ENCODE results near the gene GABRB2. TPM values are rescaled to one million over a fixed set of nuclear protein-coding genes. Genes with fewer than 3 reads are reported as not detected.

GABRB2 gene
- total and polyA plus RNA-seq, 2 of the 13 experiments (the other 11 are each of a cell fraction or from before 2014, with no cell fraction given): 0.01 TPM; not detected in 1

DNA sequence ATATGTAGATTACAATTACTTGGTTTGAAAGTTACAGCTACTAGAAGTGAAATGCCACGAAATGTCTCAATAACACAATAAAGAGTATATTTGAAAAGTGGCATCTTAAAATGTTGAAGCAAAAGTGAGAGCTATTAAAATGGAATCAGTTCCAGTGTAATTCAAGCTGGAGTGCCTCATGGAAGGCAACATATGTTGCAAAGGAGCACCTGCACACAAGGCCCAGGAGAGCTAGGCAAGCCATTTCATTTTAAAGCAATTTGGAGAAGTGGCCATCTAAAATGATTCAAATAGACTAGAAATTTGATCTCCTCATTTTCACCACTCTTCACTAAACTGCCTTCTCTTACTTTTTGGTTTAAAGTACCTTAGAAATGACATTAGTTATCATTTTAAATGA is 167.8 kb downstream of the GABRB2 start (continued):
- TF ChIP-seq, protein P1, sequence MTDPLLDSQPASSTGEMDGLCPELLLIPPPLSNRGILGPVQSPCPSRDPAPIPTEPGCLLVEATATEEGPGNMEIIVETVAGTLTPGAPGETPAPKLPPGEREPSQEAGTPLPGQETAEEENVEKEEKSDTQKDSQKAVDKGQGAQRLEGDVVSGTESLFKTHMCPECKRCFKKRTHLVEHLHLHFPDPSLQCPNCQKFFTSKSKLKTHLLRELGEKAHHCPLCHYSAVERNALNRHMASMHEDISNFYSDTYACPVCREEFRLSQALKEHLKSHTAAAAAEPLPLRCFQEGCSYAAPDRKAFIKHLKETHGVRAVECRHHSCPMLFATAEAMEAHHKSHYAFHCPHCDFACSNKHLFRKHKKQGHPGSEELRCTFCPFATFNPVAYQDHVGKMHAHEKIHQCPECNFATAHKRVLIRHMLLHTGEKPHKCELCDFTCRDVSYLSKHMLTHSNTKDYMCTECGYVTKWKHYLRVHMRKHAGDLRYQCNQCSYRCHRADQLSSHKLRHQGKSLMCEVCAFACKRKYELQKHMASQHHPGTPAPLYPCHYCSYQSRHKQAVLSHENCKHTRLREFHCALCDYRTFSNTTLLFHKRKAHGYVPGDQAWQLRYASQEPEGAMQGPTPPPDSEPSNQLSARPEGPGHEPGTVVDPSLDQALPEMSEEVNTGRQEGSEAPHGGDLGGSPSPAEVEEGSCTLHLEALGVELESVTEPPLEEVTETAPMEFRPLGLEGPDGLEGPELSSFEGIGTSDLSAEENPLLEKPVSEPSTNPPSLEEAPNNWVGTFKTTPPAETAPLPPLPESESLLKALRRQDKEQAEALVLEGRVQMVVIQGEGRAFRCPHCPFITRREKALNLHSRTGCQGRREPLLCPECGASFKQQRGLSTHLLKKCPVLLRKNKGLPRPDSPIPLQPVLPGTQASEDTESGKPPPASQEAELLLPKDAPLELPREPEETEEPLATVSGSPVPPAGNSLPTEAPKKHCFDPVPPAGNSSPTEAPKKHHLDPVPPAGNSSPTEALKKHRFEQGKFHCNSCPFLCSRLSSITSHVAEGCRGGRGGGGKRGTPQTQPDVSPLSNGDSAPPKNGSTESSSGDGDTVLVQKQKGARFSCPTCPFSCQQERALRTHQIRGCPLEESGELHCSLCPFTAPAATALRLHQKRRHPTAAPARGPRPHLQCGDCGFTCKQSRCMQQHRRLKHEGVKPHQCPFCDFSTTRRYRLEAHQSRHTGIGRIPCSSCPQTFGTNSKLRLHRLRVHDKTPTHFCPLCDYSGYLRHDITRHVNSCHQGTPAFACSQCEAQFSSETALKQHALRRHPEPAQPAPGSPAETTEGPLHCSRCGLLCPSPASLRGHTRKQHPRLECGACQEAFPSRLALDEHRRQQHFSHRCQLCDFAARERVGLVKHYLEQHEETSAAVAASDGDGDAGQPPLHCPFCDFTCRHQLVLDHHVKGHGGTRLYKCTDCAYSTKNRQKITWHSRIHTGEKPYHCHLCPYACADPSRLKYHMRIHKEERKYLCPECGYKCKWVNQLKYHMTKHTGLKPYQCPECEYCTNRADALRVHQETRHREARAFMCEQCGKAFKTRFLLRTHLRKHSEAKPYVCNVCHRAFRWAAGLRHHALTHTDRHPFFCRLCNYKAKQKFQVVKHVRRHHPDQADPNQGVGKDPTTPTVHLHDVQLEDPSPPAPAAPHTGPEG (CRISPR knock-in tag; IDR thresholded peaks at IDR 0.05): no peak
- TF ChIP-seq SAP130 (CRISPR knock-in tag; IDR thresholded peaks at IDR 0.05; ENCODE audit: low read depth) (no peak), TGIF2 (CRISPR knock-in tag; IDR thresholded peaks at IDR 0.05) (no peak), NAIF1 (CRISPR knock-in tag; IDR thresholded peaks at IDR 0.05; ENCODE audit: borderline replicate concordance) (no peak), ZNF629 (CRISPR knock-in tag; conservative IDR thresholded peaks at IDR 0.05) (no peak), RFXANK (CRISPR knock-in tag; IDR thresholded peaks at IDR 0.05) (no peak), NFE2 (CRISPR knock-in tag; IDR thresholded peaks at IDR 0.05) (no peak), ZNF546 (CRISPR knock-in tag; conservative IDR thresholded peaks at IDR 0.05) (no peak), ERF (CRISPR knock-in tag; IDR thresholded peaks at IDR 0.05) (no peak), U2AF1 (optimal IDR thresholded peaks at IDR 0.05; ENCODE audit: low read depth, low read length) (no peak), ZNF256 (CRISPR knock-in tag; conservative IDR thresholded peaks at IDR 0.05) (no peak), PCBP1 (IDR thresholded peaks at IDR 0.05; ENCODE audit: borderline replicate concordance, low read depth, low read length) (no peak), CEBPB (IDR thresholded peaks at IDR 0.05; ENCODE audit: borderline replicate concordance, low read depth, low read length) (no peak), ZNF891 (CRISPR knock-in tag; IDR thresholded peaks at IDR 0.05) (no peak)
